Keratinocyte (primary cell): ENCODE data around the gene CSTB.

Experiments used
- EZH2 ChIP-seq: IDR thresholded peaks from one replicate; pipeline ENCODE4 v1.6.1; 2012; ENCODE audit warnings: inconsistent platforms, mild to moderate bottlenecking, low read length, moderate library complexity
- TF ChIP-seq, protein P1 (sequence below), 3 experiments: IDR thresholded peaks in 1 of 3; conservative IDR thresholded peaks in 1 of 3; optimal IDR thresholded peaks in 1 of 3; 2 replicates in 2 of 3; 3 replicates in 1 of 3; pipeline versions ENCODE3 to v1.5.1; 2011; ENCODE audit warnings: low read length in 3 of 3, mild to moderate bottlenecking in 3 of 3, moderate library complexity in 2 of 3, control low read depth in 1 of 3, inconsistent platforms in 1 of 3; ENCODE audit not compliant: insufficient read depth in 2 of 3; ENCODE audit errors: extremely low read depth in 1 of 3

DNA sequence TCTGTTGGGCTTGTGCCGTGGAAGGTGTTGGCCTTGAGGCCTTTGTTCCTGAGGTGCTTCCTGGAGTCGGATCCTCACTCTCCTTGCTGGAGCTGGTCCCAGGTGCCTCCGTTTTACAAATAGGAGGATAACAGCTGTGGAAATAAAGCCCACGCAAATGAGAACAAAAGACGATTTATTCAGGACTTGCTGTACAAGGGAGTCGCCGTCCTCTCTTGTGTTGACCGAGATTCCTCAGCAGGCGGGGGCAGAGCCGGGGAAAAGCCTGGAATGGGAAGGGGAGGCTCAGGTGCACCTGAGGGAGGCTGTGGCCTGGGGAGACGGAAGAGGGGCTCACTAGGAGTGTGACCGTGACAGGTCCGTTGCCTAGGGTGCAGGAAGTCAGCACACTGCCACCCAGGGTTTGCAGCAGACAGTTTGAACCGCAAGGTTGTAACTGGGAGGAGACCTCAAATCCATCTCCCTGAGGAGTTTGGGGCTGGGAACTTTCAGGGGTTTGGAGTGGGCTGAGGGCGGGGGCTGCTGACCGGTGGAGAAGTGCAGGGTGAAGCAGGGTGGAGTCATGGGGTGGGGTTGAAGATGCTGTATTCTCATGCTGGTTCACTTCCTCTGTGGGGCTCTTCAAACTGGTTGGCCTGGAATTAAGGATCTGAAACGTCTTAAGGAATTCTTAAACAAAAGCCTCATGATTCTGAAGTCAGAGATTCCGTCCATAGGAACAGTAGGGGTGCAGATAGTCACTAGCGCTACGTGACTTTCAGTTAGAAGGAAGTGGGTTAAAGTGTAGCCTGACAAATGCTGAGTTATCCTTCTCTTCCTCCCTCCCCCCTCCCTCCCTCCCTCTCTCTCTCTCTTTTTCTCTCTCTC is 2.6 kb upstream of the CSTB start:
- TF ChIP-seq, protein P1, sequence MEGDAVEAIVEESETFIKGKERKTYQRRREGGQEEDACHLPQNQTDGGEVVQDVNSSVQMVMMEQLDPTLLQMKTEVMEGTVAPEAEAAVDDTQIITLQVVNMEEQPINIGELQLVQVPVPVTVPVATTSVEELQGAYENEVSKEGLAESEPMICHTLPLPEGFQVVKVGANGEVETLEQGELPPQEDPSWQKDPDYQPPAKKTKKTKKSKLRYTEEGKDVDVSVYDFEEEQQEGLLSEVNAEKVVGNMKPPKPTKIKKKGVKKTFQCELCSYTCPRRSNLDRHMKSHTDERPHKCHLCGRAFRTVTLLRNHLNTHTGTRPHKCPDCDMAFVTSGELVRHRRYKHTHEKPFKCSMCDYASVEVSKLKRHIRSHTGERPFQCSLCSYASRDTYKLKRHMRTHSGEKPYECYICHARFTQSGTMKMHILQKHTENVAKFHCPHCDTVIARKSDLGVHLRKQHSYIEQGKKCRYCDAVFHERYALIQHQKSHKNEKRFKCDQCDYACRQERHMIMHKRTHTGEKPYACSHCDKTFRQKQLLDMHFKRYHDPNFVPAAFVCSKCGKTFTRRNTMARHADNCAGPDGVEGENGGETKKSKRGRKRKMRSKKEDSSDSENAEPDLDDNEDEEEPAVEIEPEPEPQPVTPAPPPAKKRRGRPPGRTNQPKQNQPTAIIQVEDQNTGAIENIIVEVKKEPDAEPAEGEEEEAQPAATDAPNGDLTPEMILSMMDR (optimal IDR thresholded peaks at IDR 0.05 in 1 of 3, IDR thresholded peaks at IDR 0.05 in 1 of 3, conservative IDR thresholded peaks at IDR 0.05 in 1 of 3; ENCODE audit: extremely low read depth in 1 of 3, insufficient read depth in 2 of 3, low read length in 3 of 3), result no peak
- no peak for TF ChIP-seq EZH2
